Suprapubic skin (tissue), 4 donors: ENCODE measurements around the gene TMC8. TPM values are rescaled to one million over a fixed set of nuclear protein-coding genes. Genes with fewer than 3 reads are reported as not detected.

Experiments
- DNase-seq, 2 donors: peaks; one replicate each; pipeline ENCODE4 v3.0.0-alpha.2; 2019; ENCODE audit warnings: low spot score in 2 of 2
- H3K27ac ChIP-seq: fragments of 200-600 bp; sonication (generic); one replicate; pipeline ENCODE4 v1.5.1; 2019
- H3K27me3 ChIP-seq: fragments of 200-600 bp; sonication (generic); one replicate; pipeline ENCODE4 v1.5.1; 2019
- H3K36me3 ChIP-seq: fragments of 200-600 bp; sonication (generic); one replicate; pipeline ENCODE4 v1.5.1; 2019
- H3K4me1 ChIP-seq: fragments of 200-600 bp; sonication (generic); one replicate; pipeline ENCODE4 v1.5.1; 2019
- H3K4me3 ChIP-seq: fragments of 200-600 bp; sonication (generic); one replicate; pipeline ENCODE4 v1.5.1; 2019; ENCODE audit warnings: mild to moderate bottlenecking
- H3K9me3 ChIP-seq: fragments of 200-600 bp; sonication (generic); one replicate; pipeline ENCODE4 v1.5.1; 2019
- EP300 ChIP-seq: sonication (generic); formaldehyde crosslinking; IDR thresholded peaks from one replicate; pipeline ENCODE4 v1.6.1; 2017; ENCODE audit warnings: antibody characterized with exemption
- POLR2A ChIP-seq, 2 donors: fragments of 450-650 bp; IDR thresholded peaks; one replicate each; pipeline ENCODE4 v1.6.1; 2017; ENCODE audit warnings: antibody characterized with exemption in 2 of 2, mild to moderate bottlenecking in 2 of 2, moderate library complexity in 2 of 2
- POLR2AphosphoS5 ChIP-seq, 3 donors: sonication (generic); formaldehyde crosslinking; IDR thresholded peaks; one replicate each; pipeline ENCODE4 v1.6.1; 2017; ENCODE audit warnings: antibody characterized with exemption in 3 of 3
- WGBS: methylation state at CpG from one replicate; pipeline ENCODE4 v1.1.5; 2018; 5-methylcytosine and 5-hydroxymethylcytosine counted together
- total RNA-seq, 4 donors: library from RNA; depleted of rRNA; stranded (reverse); fragments of >200 nt; gene quantifications; one replicate each; pipeline ENCODE4 v1.1.0, GENCODE V29; 2016
- TF ChIP-seq, protein P1 (sequence below), 2 donors: fragments of 200-600 bp in 1 of 2; fragments of 450-650 bp in 1 of 2; sonication (generic) in 1 of 2; IDR thresholded peaks; one replicate each; pipeline ENCODE4 v1.5.1; 2016 to 2019; ENCODE audit warnings: antibody characterized with exemption in 2 of 2, mild to moderate bottlenecking in 1 of 2, moderate library complexity in 1 of 2

TMC8 gene
- total RNA-seq, 4 donors from 2014 or later = 0.36 to 6.4 (median 1.8) TPM

DNA sequence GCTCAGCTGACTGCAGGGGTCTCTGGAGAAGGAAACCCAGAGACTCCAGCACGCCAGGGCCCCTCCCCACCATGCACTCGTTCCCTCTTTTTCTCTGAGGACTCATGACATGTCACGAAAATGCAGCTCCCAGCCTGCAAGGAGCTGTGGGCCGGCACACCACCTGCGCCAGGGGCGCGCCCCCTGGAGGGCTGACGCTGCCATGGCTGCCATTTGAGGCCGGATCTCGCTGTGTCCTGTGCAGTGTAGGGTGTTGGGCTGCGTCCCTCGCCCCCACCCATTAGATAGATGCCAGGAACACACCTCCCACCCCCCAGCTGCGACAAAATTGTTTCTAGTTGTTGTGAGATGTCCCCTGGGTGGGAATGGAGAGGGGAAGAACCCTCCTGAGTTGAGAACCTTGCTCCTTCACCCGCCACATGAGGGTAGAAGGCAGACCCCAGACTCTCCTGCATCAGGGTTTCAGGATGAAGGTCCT, 46.0 kb downstream of the TMC8 start:
- H3K4me3 ChIP-seq = no peak overlapping the region
- H3K4me1 ChIP-seq = peaks cover 55% of the 10 kb centered on the region
- H3K27me3 ChIP-seq = no peaks in the 10 kb centered on the region
- 15% methylated on average over 12 of the region's 14 CpGs for WGBS
- peak in 1 of 2 donors; percentile 78 for DNase-seq
- TF ChIP-seq, protein P1, sequence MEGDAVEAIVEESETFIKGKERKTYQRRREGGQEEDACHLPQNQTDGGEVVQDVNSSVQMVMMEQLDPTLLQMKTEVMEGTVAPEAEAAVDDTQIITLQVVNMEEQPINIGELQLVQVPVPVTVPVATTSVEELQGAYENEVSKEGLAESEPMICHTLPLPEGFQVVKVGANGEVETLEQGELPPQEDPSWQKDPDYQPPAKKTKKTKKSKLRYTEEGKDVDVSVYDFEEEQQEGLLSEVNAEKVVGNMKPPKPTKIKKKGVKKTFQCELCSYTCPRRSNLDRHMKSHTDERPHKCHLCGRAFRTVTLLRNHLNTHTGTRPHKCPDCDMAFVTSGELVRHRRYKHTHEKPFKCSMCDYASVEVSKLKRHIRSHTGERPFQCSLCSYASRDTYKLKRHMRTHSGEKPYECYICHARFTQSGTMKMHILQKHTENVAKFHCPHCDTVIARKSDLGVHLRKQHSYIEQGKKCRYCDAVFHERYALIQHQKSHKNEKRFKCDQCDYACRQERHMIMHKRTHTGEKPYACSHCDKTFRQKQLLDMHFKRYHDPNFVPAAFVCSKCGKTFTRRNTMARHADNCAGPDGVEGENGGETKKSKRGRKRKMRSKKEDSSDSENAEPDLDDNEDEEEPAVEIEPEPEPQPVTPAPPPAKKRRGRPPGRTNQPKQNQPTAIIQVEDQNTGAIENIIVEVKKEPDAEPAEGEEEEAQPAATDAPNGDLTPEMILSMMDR (IDR thresholded peaks at IDR 0.05) = peak; percentile 63 to 95
- TF ChIP-seq EP300 (no peak), POLR2A (IDR thresholded peaks at IDR 0.05) (no peak)
- H3K9me3 ChIP-seq = no peaks in the 10 kb centered on the region
- H3K27ac ChIP-seq = no peak overlapping the region
- H3K36me3 ChIP-seq = peaks cover 8% of the 10 kb centered on the region

DNA sequence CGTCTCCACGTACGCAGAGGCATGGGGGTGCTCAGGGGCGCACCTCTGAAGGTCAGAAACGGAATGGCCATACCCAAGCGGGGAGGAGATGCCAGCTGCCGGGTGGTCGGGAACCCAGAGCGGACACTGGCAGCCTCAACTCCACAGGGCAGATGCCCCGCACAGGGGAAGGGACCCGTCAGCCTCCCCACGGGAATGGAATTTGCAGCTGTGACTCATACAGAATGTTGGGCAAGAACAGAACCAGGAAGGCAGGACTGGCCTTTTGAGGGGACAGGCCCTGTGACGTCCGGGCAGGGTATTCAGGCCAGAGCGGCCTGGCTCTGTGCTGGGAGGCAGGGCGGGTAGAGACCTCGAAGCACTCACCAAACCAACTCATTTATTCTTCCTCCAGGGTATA, 48.8 kb downstream of the TMC8 start:
- WGBS = 84% methylated on average over 17 of the region's 17 CpGs
- TF ChIP-seq, protein P1 (IDR thresholded peaks at IDR 0.05) = no peak
- no peak for TF ChIP-seq EP300
- no peak for TF ChIP-seq POLR2AphosphoS5 (IDR thresholded peaks at IDR 0.05)
- TF ChIP-seq POLR2A (IDR thresholded peaks at IDR 0.05) = no peak
- no peaks in the 10 kb centered on the region for H3K27me3 ChIP-seq
- peak in 1 of 2 donors; percentile 69 for DNase-seq
- no peaks in the 10 kb centered on the region for H3K9me3 ChIP-seq
- peaks cover 27% of the 10 kb centered on the region for H3K4me1 ChIP-seq
- H3K36me3 ChIP-seq = no peaks in the 10 kb centered on the region
- peak overlapping the region; percentile 15 for H3K27ac ChIP-seq
- H3K4me3 ChIP-seq = no peak overlapping the region

DNA sequence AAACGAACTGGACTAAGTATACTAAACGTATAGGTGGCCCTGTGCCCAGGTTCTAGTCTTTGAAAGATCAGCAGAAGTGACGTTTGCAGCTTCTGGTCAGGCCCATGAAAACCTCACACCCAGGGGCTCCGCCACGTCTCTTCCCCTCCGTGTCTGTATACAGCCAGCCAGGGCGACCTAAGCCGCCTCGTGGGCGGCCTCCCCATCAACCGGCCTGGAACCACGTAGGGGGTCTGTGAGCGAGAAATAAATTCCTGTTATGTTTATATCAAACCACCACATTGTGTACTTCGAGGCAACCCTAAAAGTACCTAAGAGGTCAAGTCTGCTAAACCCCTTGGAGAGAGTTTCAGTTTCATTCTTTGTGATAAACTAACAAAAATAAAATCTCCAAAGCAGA, 49.5 kb downstream of the TMC8 start:
- TF ChIP-seq POLR2AphosphoS5 (IDR thresholded peaks at IDR 0.05) (no peak), POLR2A (IDR thresholded peaks at IDR 0.05) (no peak), EP300 (no peak)
- TF ChIP-seq, protein P1 (IDR thresholded peaks at IDR 0.05) = no peak
- 91% methylated on average over 14 of the region's 14 CpGs for WGBS
- Histone ChIP-seq H3K27me3 (no peaks in the 10 kb centered on the region), H3K4me1 (peaks cover 20% of the 10 kb centered on the region), H3K9me3 (no peaks in the 10 kb centered on the region), H3K27ac (peak overlapping the region; percentile 15), H3K36me3 (no peaks in the 10 kb centered on the region), H3K4me3 (no peak overlapping the region)
- DNase-seq = no peak

DNA sequence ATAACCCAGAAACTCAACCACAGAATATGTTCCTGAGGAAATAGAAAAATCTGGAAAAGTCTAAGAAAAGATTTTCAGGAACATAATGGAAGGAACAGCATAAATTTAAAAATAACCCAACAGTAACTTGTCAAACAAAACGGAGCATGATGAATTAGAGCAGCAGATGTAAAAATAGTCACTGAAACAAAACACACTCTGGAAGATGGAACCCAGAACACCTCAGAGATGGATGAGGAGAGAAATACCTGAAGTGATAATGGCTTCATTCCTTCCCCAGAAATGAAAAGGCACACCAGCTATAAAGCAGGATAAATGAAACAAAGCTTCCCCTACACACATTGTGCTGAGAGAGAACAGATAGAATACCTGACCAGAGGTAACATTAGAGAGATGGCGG, 49.9 kb downstream of the TMC8 start:
- Histone ChIP-seq H3K4me1 (peaks cover 16% of the 10 kb centered on the region), H3K36me3 (no peaks in the 10 kb centered on the region), H3K27me3 (no peaks in the 10 kb centered on the region), H3K4me3 (no peak overlapping the region), H3K9me3 (no peaks in the 10 kb centered on the region), H3K27ac (no peak overlapping the region)
- WGBS = 88% methylated on average over 2 of the region's 2 CpGs
- DNase-seq = no peak
- no peak for TF ChIP-seq POLR2A (IDR thresholded peaks at IDR 0.05)
- TF ChIP-seq, protein P1 (IDR thresholded peaks at IDR 0.05) = no peak
- TF ChIP-seq POLR2AphosphoS5 (IDR thresholded peaks at IDR 0.05) = no peak
- TF ChIP-seq EP300 = no peak

DNA sequence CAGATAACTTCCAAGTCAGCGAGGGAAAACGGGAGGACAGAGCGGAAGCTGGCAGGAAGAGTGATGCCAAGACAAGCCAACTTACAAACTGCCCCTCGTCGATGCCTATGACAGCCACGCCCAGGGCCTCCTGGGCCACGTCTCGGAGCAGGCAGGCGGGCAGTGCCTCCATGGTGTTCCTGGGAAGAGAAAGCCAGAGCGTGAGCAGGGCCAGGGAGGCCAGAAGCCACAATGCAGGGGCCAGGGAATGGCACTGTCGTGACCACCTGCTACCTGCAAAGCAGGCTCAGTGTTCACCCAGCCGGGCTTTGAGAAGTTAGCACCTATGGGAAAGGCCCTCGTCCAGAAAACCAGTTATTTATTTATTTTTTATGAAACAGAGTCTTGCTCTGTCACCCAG, 51.9 kb downstream of the TMC8 start:
- 92% methylated on average over 13 of the region's 13 CpGs for WGBS
- no peak overlapping the region for H3K27ac ChIP-seq
- H3K36me3 ChIP-seq = no peaks in the 10 kb centered on the region
- TF ChIP-seq POLR2A (IDR thresholded peaks at IDR 0.05) (no peak), POLR2AphosphoS5 (IDR thresholded peaks at IDR 0.05) (no peak), EP300 (no peak)
- TF ChIP-seq, protein P1 (IDR thresholded peaks at IDR 0.05) = no peak
- no peaks in the 10 kb centered on the region for H3K27me3 ChIP-seq
- peaks cover 10% of the 10 kb centered on the region for H3K4me1 ChIP-seq
- DNase-seq = no peak
- H3K4me3 ChIP-seq = no peak overlapping the region
- no peaks in the 10 kb centered on the region for H3K9me3 ChIP-seq
